AG20443 (cell line): ENCODE measurements around the gene MYLK.

ENCODE experiments used
- DNase-seq: peaks from one replicate; pipeline ENCODE4 v3.0.0; 2012; ENCODE audit warnings: low spot score, mixed read lengths

The MYLK gene

GRCh38 chr3:123696808-123697207 lies 187.3 kb downstream of the MYLK start:
- DNase-seq: no peak

- DNase-seq: no peak
These were observed 188.1 kb downstream of the MYLK start for GRCh38 chr3:123695731-123696640.

GRCh38 chr3:123695152-123695551 lies 189.0 kb downstream of the MYLK start:
- DNase-seq: no peak

- DNase-seq: no peak
These were observed 189.6 kb downstream of the MYLK start for GRCh38 chr3:123694366-123695087.

GRCh38 chr3:123693584-123694190 lies 190.4 kb downstream of the MYLK start:
- DNase-seq: no peak

- DNase-seq: no peak
These were observed 191.5 kb downstream of the MYLK start for GRCh38 chr3:123692671-123693070.

GRCh38 chr3:123692041-123692440 lies 192.1 kb downstream of the MYLK start:
- no peak for DNase-seq

- no peak for DNase-seq
These were observed 194.3 kb downstream of the MYLK start for GRCh38 chr3:123689831-123690230.

- peak; percentile 94 for DNase-seq
These were observed 195.8 kb downstream of the MYLK start for GRCh38 chr3:123688241-123688747.

GRCh38 chr3:123687286-123687685 lies 196.8 kb downstream of the MYLK start:
- no peak for DNase-seq

GRCh38 chr3:123686251-123686650 lies 197.9 kb downstream of the MYLK start:
- DNase-seq: no peak

- no peak for DNase-seq
These were observed 198.4 kb downstream of the MYLK start for GRCh38 chr3:123685780-123686179.

GRCh38 chr3:123684636-123685035 lies 199.5 kb downstream of the MYLK start:
- DNase-seq: no peak

GRCh38 chr3:123684209-123684608 lies 199.9 kb downstream of the MYLK start:
- no peak for DNase-seq

GRCh38 chr3:123683505-123684154 lies 200.5 kb downstream of the MYLK start:
- no peak for DNase-seq

GRCh38 chr3:123682781-123683504 lies 201.2 kb downstream of the MYLK start:
- DNase-seq: no peak

- DNase-seq: no peak
These were observed 201.8 kb downstream of the MYLK start for GRCh38 chr3:123682302-123682701.

GRCh38 chr3:123679712-123680386 lies 204.3 kb downstream of the MYLK start:
- DNase-seq: no peak

GRCh38 chr3:123678108-123678511 lies 206.0 kb downstream of the MYLK start:
- peak; percentile 88 for DNase-seq

GRCh38 chr3:123672429-123673146 lies 211.5 kb downstream of the MYLK start:
- no peak for DNase-seq
